A673 (cell line): ENCODE data around the gene SMYD3. TPM values are rescaled to one million over a fixed set of nuclear protein-coding genes. Genes with fewer than 3 reads are reported as not detected.

ENCODE experiments used
- BruUV-seq: library from RNA; stranded (reverse); fragments of 400-500 nt; replicated peaks from 2 replicates; lab custom pipeline; 2021; lab: Mats Ljungman, UMichigan
- CTCF ChIA-PET: fragments of 300-600 bp; sonication (Branson Sonifier 250); formaldehyde crosslinking; loops from one replicate; lab custom pipeline; 2022; ENCODE audit warnings: antibody characterized with exemption; lab: Charles Lee
- POLR2A ChIA-PET: fragments of 300-600 bp; sonication (Branson Sonifier 250); formaldehyde crosslinking; loops from one replicate; lab custom pipeline; 2022; ENCODE audit warnings: antibody characterized with exemption; ENCODE audit not compliant: low non-redundant PET; lab: Charles Lee
- DNase-seq: peaks from one replicate; pipeline ENCODE4 v3.0.0-alpha.2; 2015; ENCODE audit warnings: low spot score
- H3K27ac ChIP-seq: fragments of 200-600 bp; sonication (generic); 2 replicates; pipeline ENCODE4 v1.5.1; 2016; ENCODE audit warnings: mixed run types, low read depth, mild to moderate bottlenecking, mixed read lengths, antibody characterized with exemption, low read length; ENCODE audit not compliant: poor library complexity, severe bottlenecking
- H3K27me3 ChIP-seq: fragments of 200-600 bp; sonication (generic); replicated peaks from 2 replicates; pipeline ENCODE4 v1.6.1; 2017; ENCODE audit warnings: mixed run types, low read depth, mild to moderate bottlenecking, mixed read lengths, antibody characterized with exemption, low read length; ENCODE audit not compliant: insufficient read depth, poor library complexity
- H3K36me3 ChIP-seq: fragments of 200-600 bp; sonication (generic); 2 replicates; pipeline ENCODE4 v1.6.1; 2016; ENCODE audit warnings: mixed run types, mild to moderate bottlenecking, mixed read lengths, antibody characterized with exemption, low read length; ENCODE audit not compliant: insufficient read depth, poor library complexity, severe bottlenecking
- H3K4me1 ChIP-seq: fragments of 200-600 bp; sonication (generic); 2 replicates; pipeline ENCODE4 v1.6.1; 2017; ENCODE audit warnings: mixed run types, mild to moderate bottlenecking, mixed read lengths, antibody characterized with exemption, low read length; ENCODE audit not compliant: insufficient read depth, poor library complexity, severe bottlenecking
- H3K4me3 ChIP-seq: fragments of 200-600 bp; sonication (generic); 2 replicates; pipeline ENCODE4 v1.5.1; 2016; ENCODE audit warnings: low read depth, mixed run types, mild to moderate bottlenecking, mixed read lengths, low read length; ENCODE audit not compliant: poor library complexity, severe bottlenecking
- H3K9me3 ChIP-seq: fragments of 200-600 bp; sonication (generic); 2 replicates; pipeline ENCODE4 v1.6.1; 2016; ENCODE audit warnings: mixed run types, low read depth, mild to moderate bottlenecking, mixed read lengths, antibody characterized with exemption, low read length; ENCODE audit not compliant: poor library complexity, severe bottlenecking
- EZH2 ChIP-seq: fragments of 200-600 bp; sonication (generic); IDR thresholded peaks from 2 replicates; pipeline ENCODE4 v1.6.1; 2017; ENCODE audit warnings: borderline replicate concordance, low read depth, mild to moderate bottlenecking, mixed read lengths, antibody characterized with exemption, low read length; ENCODE audit not compliant: poor library complexity, severe bottlenecking
- intact Hi-C: fragments of 100-400 bp; cut with micrococcal nuclease; formaldehyde crosslinking; loops from one replicate; pipeline ENCODE4 v1.10.0; 2022; ENCODE audit not compliant: unreplicated experiment
- total RNA-seq: library from RNA; stranded (reverse); gene quantifications from 2 replicates; pipeline ENCODE4 v1.2.3, GENCODE V29; 2021
- TF ChIP-seq, protein P1 (sequence below): fragments of 300-800, 200-600 bp; sonication (generic); conservative IDR thresholded peaks from 2 replicates; pipeline ENCODE4 v1.5.1; 2017; ENCODE audit warnings: low read depth, mild to moderate bottlenecking, antibody characterized with exemption, low read length, moderate library complexity, mixed read lengths

SMYD3 gene
- total RNA-seq, 1 experiment from 2014 or later: 29.0 TPM

DNA sequence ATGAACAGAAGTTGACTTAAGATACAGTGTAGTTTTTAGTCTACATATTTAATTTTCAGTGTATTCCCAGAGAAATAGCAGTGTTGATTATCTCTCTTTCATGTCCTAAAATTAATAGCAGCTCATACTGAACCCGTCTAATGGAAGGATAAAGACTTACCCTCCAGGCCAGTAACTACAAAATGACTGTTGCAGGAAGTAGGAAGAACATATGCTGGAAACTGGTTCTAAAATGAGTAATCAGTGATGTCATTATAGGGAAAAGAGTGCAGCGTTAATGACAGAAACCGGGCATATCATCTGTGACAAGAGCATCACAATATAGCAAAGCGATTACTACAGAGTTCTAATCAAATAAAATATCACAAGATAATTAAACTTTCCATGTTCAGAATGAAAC lies 385.5 kb downstream of the SMYD3 start:
- no TSS peak for BruUV-seq
- H3K9me3 ChIP-seq: no peaks in the 10 kb centered on the region
- no peaks in the 10 kb centered on the region for H3K4me1 ChIP-seq
- no peaks in the 10 kb centered on the region for H3K36me3 ChIP-seq
- H3K27me3 ChIP-seq: no peaks in the 10 kb centered on the region
- H3K27ac ChIP-seq: no peak overlapping the region
- intact Hi-C loops: no loop called here
- POLR2A ChIA-PET: no interaction called here
- DNase-seq: no peak
- no peak for TF ChIP-seq EZH2
- TF ChIP-seq, protein P1, sequence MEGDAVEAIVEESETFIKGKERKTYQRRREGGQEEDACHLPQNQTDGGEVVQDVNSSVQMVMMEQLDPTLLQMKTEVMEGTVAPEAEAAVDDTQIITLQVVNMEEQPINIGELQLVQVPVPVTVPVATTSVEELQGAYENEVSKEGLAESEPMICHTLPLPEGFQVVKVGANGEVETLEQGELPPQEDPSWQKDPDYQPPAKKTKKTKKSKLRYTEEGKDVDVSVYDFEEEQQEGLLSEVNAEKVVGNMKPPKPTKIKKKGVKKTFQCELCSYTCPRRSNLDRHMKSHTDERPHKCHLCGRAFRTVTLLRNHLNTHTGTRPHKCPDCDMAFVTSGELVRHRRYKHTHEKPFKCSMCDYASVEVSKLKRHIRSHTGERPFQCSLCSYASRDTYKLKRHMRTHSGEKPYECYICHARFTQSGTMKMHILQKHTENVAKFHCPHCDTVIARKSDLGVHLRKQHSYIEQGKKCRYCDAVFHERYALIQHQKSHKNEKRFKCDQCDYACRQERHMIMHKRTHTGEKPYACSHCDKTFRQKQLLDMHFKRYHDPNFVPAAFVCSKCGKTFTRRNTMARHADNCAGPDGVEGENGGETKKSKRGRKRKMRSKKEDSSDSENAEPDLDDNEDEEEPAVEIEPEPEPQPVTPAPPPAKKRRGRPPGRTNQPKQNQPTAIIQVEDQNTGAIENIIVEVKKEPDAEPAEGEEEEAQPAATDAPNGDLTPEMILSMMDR: no peak
- no peak overlapping the region for H3K4me3 ChIP-seq
- CTCF ChIA-PET: no interaction called here

DNA sequence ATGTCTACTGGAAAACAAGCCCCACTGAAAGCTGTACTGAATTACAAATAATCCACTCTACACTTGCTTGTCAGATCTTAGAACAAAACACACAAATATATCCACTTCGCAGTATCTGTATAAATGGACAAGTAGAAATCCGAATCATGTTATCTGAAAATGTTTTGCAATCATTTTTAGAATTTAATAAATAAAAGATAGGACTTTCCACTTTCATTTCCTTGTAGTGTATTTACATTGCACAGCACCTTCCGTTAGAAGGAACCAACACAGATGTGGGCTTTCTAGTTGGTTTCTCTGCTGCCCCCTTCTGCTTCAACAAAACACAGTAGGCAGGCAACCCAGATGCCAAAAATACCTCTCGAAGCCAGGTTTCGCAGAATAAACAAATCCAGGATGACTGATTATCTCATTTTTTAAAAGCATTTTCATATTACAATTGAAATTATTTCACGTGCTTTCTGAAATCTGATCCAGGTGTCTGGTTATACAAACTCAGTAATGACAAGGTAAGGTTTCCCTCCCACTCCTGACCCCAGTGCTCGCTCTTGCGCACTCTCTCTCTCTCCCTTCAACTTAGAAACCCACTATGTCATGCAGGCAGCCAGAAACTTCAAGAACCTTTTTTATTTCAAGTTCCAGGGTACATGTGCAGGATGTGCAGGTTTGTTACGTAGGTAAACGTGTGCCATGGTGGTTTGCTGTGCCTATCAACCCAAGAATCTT lies 389.9 kb downstream of the SMYD3 start:
- Histone ChIP-seq H3K4me3 (no peak overlapping the region), H3K27ac (no peak overlapping the region), H3K36me3 (no peaks in the 10 kb centered on the region), H3K4me1 (no peaks in the 10 kb centered on the region), H3K27me3 (no peaks in the 10 kb centered on the region), H3K9me3 (no peaks in the 10 kb centered on the region)
- peak; percentile 40 for DNase-seq
- POLR2A ChIA-PET: no interaction called here
- intact Hi-C loops: loop anchor here (5.0 to 10.0 kb wide), 2 partner anchors 105 to 962 kb away; partner anchors contain the start of gene KIF26B
- TF ChIP-seq EZH2: no peak
- TF ChIP-seq, protein P1: peak; percentile 49
- BruUV-seq: no TSS peak
- CTCF ChIA-PET: no interaction called here

DNA sequence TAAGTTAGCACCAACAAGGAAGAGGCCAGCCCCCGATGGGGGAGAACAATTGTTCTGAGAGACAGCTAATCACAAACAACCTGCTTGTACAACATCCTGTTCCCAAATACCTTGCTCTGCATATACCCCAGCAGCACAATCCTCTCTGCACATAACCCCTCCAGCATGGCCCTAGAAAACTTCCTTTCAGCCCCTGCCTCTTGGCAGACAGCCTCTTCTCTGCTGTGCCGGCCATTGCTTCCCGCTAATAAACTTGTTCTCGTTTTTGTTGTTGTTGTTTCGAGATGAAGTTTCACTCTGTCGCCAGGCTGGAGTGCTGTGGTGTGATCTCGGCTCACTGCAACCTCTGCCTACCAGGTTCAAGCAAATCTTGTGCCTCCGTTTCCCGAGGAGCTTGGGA lies 392.7 kb downstream of the SMYD3 start:
- no peak for DNase-seq
- H3K4me3 ChIP-seq: no peak overlapping the region
- CTCF ChIA-PET: no interaction called here
- no peaks in the 10 kb centered on the region for H3K27me3 ChIP-seq
- no peaks in the 10 kb centered on the region for H3K36me3 ChIP-seq
- no peaks in the 10 kb centered on the region for H3K4me1 ChIP-seq
- intact Hi-C loops: loop anchor here (10.0 kb wide), 1 partner anchor 960 kb away; the partner anchor contains the start of gene KIF26B
- no peak for TF ChIP-seq EZH2
- TF ChIP-seq, protein P1: no peak
- H3K9me3 ChIP-seq: no peaks in the 10 kb centered on the region
- H3K27ac ChIP-seq: no peak overlapping the region
- no TSS peak for BruUV-seq
- POLR2A ChIA-PET: no interaction called here
